Thoracic aorta (tissue), 2 donors: Measurements from ENCODE around the gene ANO1. TPM values are rescaled to one million over a fixed set of nuclear protein-coding genes. Genes with fewer than 3 reads are reported as not detected.

Experiments
- ATAC-seq: fragments of 150-250 bp; one replicate; pipeline ENCODE4 v1.8.0; 2017; ENCODE audit warnings: low read depth; ENCODE audit not compliant: insufficient number of reproducible peaks, low FRiP score
- DNase-seq: peaks from one replicate; pipeline ENCODE4 v3.0.0-alpha.2; 2020; ENCODE audit warnings: low spot score
- H3K27ac ChIP-seq, 2 donors: fragments of 200-600 bp; sonication (generic); 1 replicate in 1 of 2; 2 replicates in 1 of 2; pipeline ENCODE4 v1.5.1; 2016; ENCODE audit warnings: mild to moderate bottlenecking in 2 of 2, moderate library complexity in 2 of 2
- H3K27me3 ChIP-seq: fragments of 200-600 bp; sonication (generic); replicated peaks from 2 replicates; pipeline ENCODE4 v1.6.0; 2016; ENCODE audit warnings: mild to moderate bottlenecking; ENCODE audit not compliant: insufficient read depth
- H3K36me3 ChIP-seq: fragments of 200-600 bp; sonication (generic); one replicate; pipeline ENCODE4 v1.5.1; 2016
- H3K4me1 ChIP-seq, 2 donors: fragments of 200-600 bp; sonication (generic); 1 replicate in 1 of 2; 2 replicates in 1 of 2; pipeline versions ENCODE4 v1.5.1 to v1.6.0; 2016; ENCODE audit warnings: low read depth in 2 of 2, mild to moderate bottlenecking in 1 of 2; ENCODE audit not compliant: control insufficient read depth in 1 of 2
- H3K4me3 ChIP-seq: fragments of 200-600 bp; sonication (generic); 2 replicates; pipeline ENCODE4 v1.5.1; 2016; ENCODE audit warnings: mild to moderate bottlenecking
- H3K9me3 ChIP-seq: fragments of 200-600 bp; sonication (generic); 2 replicates; pipeline ENCODE4 v1.5.1; 2016
- CTCF ChIP-seq: fragments of 200-600 bp; sonication (generic); IDR thresholded peaks from one replicate; pipeline ENCODE4 v1.5.1; 2019; ENCODE audit warnings: antibody characterized with exemption
- total RNA-seq, 2 donors: library from RNA; depleted of rRNA; stranded (reverse); fragments of >200 nt; gene quantifications; one replicate each; pipeline versions ENCODE4 v1.1.0 to v1.2.3, GENCODE V29; 2016

ANO1 gene
- total RNA-seq, 2 donors from 2014 or later = 122 to 161 TPM

- Histone ChIP-seq H3K4me1 (peaks cover 27 to 73% of the 10 kb centered on the region in 2 donors), H3K27ac (peak overlapping the region; percentile 80 to 86), H3K9me3 (no peaks in the 10 kb centered on the region), H3K4me3 (no peak overlapping the region), H3K36me3 (peaks cover 22% of the 10 kb centered on the region), H3K27me3 (no peaks in the 10 kb centered on the region)
- TF ChIP-seq CTCF = peak; percentile 32
- peak; percentile 39 for DNase-seq
- peak; percentile 60 for ATAC-seq
These were observed 50.4 kb downstream of the ANO1 start for GRCh38 chr11:70128435-70128906.

GRCh38 chr11:70129051-70129592, 51.0 kb downstream of the ANO1 start:
- TF ChIP-seq CTCF = no peak
- Histone ChIP-seq H3K9me3 (no peaks in the 10 kb centered on the region), H3K4me1 (peaks cover 25 to 69% of the 10 kb centered on the region in 2 donors), H3K36me3 (peaks cover 27% of the 10 kb centered on the region), H3K27me3 (no peaks in the 10 kb centered on the region), H3K27ac (peak overlapping the region; percentile 80 to 86), H3K4me3 (no peak overlapping the region)
- ATAC-seq (no peak), DNase-seq (no peak)

GRCh38 chr11:70130636-70131035, 52.5 kb downstream of the ANO1 start:
- ATAC-seq (no peak), DNase-seq (no peak)
- peaks cover 34% of the 10 kb centered on the region for H3K36me3 ChIP-seq
- TF ChIP-seq CTCF = no peak
- H3K9me3 ChIP-seq = no peaks in the 10 kb centered on the region
- H3K4me1 ChIP-seq = peaks cover 30 to 69% of the 10 kb centered on the region in 2 donors
- no peak overlapping the region for H3K4me3 ChIP-seq
- no peaks in the 10 kb centered on the region for H3K27me3 ChIP-seq
- peak overlapping the region; percentile 80 to 86 for H3K27ac ChIP-seq

- DNase-seq (no peak), ATAC-seq (no peak)
- Histone ChIP-seq H3K4me3 (no peak overlapping the region), H3K27me3 (no peaks in the 10 kb centered on the region), H3K4me1 (peaks cover 21 to 65% of the 10 kb centered on the region in 2 donors), H3K9me3 (no peaks in the 10 kb centered on the region), H3K36me3 (peaks cover 41% of the 10 kb centered on the region), H3K27ac (no peak overlapping the region)
- TF ChIP-seq CTCF = no peak
These were observed 53.6 kb downstream of the ANO1 start for GRCh38 chr11:70131606-70132190.

GRCh38 chr11:70132641-70133040, 54.5 kb downstream of the ANO1 start:
- no peak for TF ChIP-seq CTCF
- H3K9me3 ChIP-seq = no peaks in the 10 kb centered on the region
- no peak overlapping the region for H3K4me3 ChIP-seq
- peaks cover 16 to 56% of the 10 kb centered on the region in 2 donors for H3K4me1 ChIP-seq
- ATAC-seq = no peak
- H3K27ac ChIP-seq = peak overlapping the region; percentile 17 to 63
- H3K27me3 ChIP-seq = no peaks in the 10 kb centered on the region
- H3K36me3 ChIP-seq = peaks cover 42% of the 10 kb centered on the region
- no peak for DNase-seq
